GM23338 (cell line): ENCODE measurements around the gene TCERG1L. TPM values are rescaled to one million over a fixed set of nuclear protein-coding genes. Genes with fewer than 3 reads are reported as not detected.

Experiments used
- ATAC-seq: fragments of 200-7000 bp; cut with Tn5 transposase; 3 replicates; pipeline ENCODE4 v1.9.1; 2020
- DNase-seq: peaks from one replicate; pipeline ENCODE4 v3.0.0-alpha.2; 2015; ENCODE audit warnings: low spot score
- H2AFZ ChIP-seq: fragments of 200-600 bp; sonication (generic); 2 replicates; pipeline ENCODE4 v1.8.0; 2016; ENCODE audit warnings: antibody characterized with exemption, mild to moderate bottlenecking, moderate library complexity
- H3F3A ChIP-seq: fragments of 200-600 bp; sonication (generic); replicated peaks from 2 replicates; pipeline ENCODE4 v1.8.0; 2017; ENCODE audit warnings: antibody characterized with exemption, mixed run types, low read depth
- H3K27ac ChIP-seq: fragments of 200-600 bp; sonication (generic); 2 replicates; pipeline ENCODE4 v1.6.1; 2016; ENCODE audit warnings: low read depth
- H3K27me3 ChIP-seq: fragments of 200-600 bp; sonication (generic); 2 replicates; pipeline ENCODE4 v1.8.0; 2016; ENCODE audit warnings: mild to moderate bottlenecking, mixed run types, moderate library complexity; ENCODE audit not compliant: insufficient read depth
- H3K36me3 ChIP-seq: fragments of 200-600 bp; sonication (generic); 2 replicates; pipeline ENCODE4 v1.8.0; 2016; ENCODE audit warnings: mild to moderate bottlenecking; ENCODE audit not compliant: insufficient read depth
- H3K4me1 ChIP-seq: fragments of 200-600 bp; sonication (generic); 2 replicates; pipeline ENCODE4 v1.8.0; 2016; ENCODE audit warnings: mild to moderate bottlenecking, moderate library complexity; ENCODE audit not compliant: insufficient read depth
- H3K4me2 ChIP-seq: fragments of 200-600 bp; sonication (generic); 2 replicates; pipeline ENCODE4 v1.7.1; 2017; ENCODE audit warnings: mixed run types
- H3K4me3 ChIP-seq: fragments of 200-600 bp; sonication (generic); 2 replicates; pipeline ENCODE4 v1.6.1; 2016; ENCODE audit warnings: mixed run types
- H3K79me2 ChIP-seq: fragments of 200-600 bp; sonication (generic); replicated peaks from 2 replicates; pipeline ENCODE4 v1.8.0; 2017; ENCODE audit warnings: mild to moderate bottlenecking; ENCODE audit not compliant: insufficient read depth
- H3K9me2 ChIP-seq: fragments of 200-600 bp; sonication (generic); 2 replicates; pipeline ENCODE4 v1.8.0; 2017; ENCODE audit not compliant: insufficient read depth
- H4K20me1 ChIP-seq: fragments of 200-600 bp; sonication (generic); replicated peaks from 2 replicates; pipeline ENCODE4 v1.8.0; 2017; ENCODE audit warnings: mild to moderate bottlenecking; ENCODE audit not compliant: insufficient read depth
- H3K27ac Mint-ChIP-seq: 2 replicates; pipeline ENCODE4 v1.8.0; 2020; ENCODE audit warnings: inconsistent platforms, mild to moderate bottlenecking, moderate library complexity, mixed read lengths
- H3K27me3 Mint-ChIP-seq: 3 replicates; pipeline ENCODE4 v1.8.0; 2022; ENCODE audit warnings: low read depth, mild to moderate bottlenecking, moderate library complexity, mixed read lengths, inconsistent platforms; ENCODE audit not compliant: insufficient read depth, poor library complexity
- H3K36me3 Mint-ChIP-seq: 3 replicates; pipeline ENCODE4 v1.8.0; 2021; ENCODE audit warnings: low read depth, mild to moderate bottlenecking, inconsistent platforms, moderate library complexity, mixed read lengths
- H3K4me1 Mint-ChIP-seq: 3 replicates; pipeline ENCODE4 v1.8.0; 2020; ENCODE audit warnings: mild to moderate bottlenecking, inconsistent platforms, mixed read lengths
- H3K4me3 Mint-ChIP-seq: 3 replicates; pipeline ENCODE4 v1.8.0; 2021; ENCODE audit warnings: moderate library complexity, mild to moderate bottlenecking, inconsistent platforms, mixed read lengths
- H3K9me3 Mint-ChIP-seq: 3 replicates; pipeline ENCODE4 v1.8.0; 2020; ENCODE audit warnings: moderate library complexity, mild to moderate bottlenecking, inconsistent platforms, mixed read lengths
- CREB1 ChIP-seq: fragments of 250-450 bp; sonication (Bioruptor Pico); IDR thresholded peaks from 2 replicates; pipeline ENCODE4 v1.5.0; 2020; ENCODE audit warnings: low read depth, mild to moderate bottlenecking, moderate library complexity
- CTCF ChIP-seq, 2 experiments: fragments of 200-600 bp in 1 of 2; sonication (generic) in 1 of 2; conservative IDR thresholded peaks; 2 replicates each; pipeline versions ENCODE4 v1.5.1 to v1.6.1; 2016 to 2017; ENCODE audit warnings: antibody characterized with exemption in 2 of 2, low read depth in 2 of 2, mild to moderate bottlenecking in 2 of 2, moderate library complexity in 1 of 2
- ETS1 ChIP-seq: IDR thresholded peaks from 2 replicates; pipeline ENCODE4 v1.6.1; 2016; ENCODE audit warnings: antibody characterized with exemption
- EZH2 ChIP-seq: fragments of 200-600 bp; sonication (generic); IDR thresholded peaks from one replicate; pipeline ENCODE4 v1.8.0; 2017; ENCODE audit warnings: antibody characterized with exemption, mild to moderate bottlenecking, low read depth; ENCODE audit not compliant: unreplicated experiment
- EZH2phosphoT487 ChIP-seq: fragments of 200-600 bp; sonication (generic); IDR thresholded peaks from one replicate; pipeline ENCODE4 v1.8.1; 2018; ENCODE audit warnings: antibody characterized with exemption; ENCODE audit not compliant: unreplicated experiment
- JUNB ChIP-seq: IDR thresholded peaks from one replicate; pipeline ENCODE4 v1.6.1; 2016; ENCODE audit warnings: antibody characterized with exemption; ENCODE audit not compliant: unreplicated experiment
- NANOG ChIP-seq: IDR thresholded peaks from 2 replicates; pipeline ENCODE4 v1.6.1; 2016; ENCODE audit warnings: antibody characterized with exemption, borderline replicate concordance
- POLR2AphosphoS5 ChIP-seq: IDR thresholded peaks from 2 replicates; pipeline ENCODE4 v1.6.1; 2016; ENCODE audit warnings: antibody characterized with exemption, low read depth
- REST ChIP-seq: IDR thresholded peaks from one replicate; pipeline ENCODE4 v1.6.1; 2018; ENCODE audit warnings: antibody characterized with exemption; ENCODE audit not compliant: unreplicated experiment
- STAT1 ChIP-seq: IDR thresholded peaks from one replicate; pipeline ENCODE4 v1.6.1; 2016; ENCODE audit warnings: antibody characterized with exemption; ENCODE audit not compliant: unreplicated experiment
- ZNF114 ChIP-seq: fragments of 250-450 bp; sonication (Bioruptor Pico); IDR thresholded peaks from 2 replicates; pipeline ENCODE4 v1.5.0; 2020; ENCODE audit warnings: mild to moderate bottlenecking, moderate library complexity
- ZNF331 ChIP-seq: fragments of 250-450 bp; sonication (Bioruptor Pico); IDR thresholded peaks from 2 replicates; pipeline ENCODE4 v1.5.0; 2020; ENCODE audit warnings: low read depth, mild to moderate bottlenecking, moderate library complexity
- polyA plus RNA-seq: library from polyadenylated mRNA; unstranded; fragments of >200 nt; fragmentation: Nextera tagmentation; extraction: Ambion mirVana; gene quantifications from 2 replicates; pipeline ENCODE4 v1.2.1, GENCODE V29; 2016
- total RNA-seq: library from RNA; depleted of rRNA; stranded (reverse); fragments of >200 nt; shearing (Covaris generic); gene quantifications from 2 replicates; pipeline ENCODE4 v1.2.3, GENCODE V29; 2014

TCERG1L gene
- total and polyA plus RNA-seq, 2 experiments from 2014 or later = 3.9 to 5.5 TPM

GRCh38 chr10:131231965-131232541 lies 79.5 kb downstream of the TCERG1L start:
- H3K79me2 ChIP-seq = no peaks in the 10 kb centered on the region
- H3K4me3 ChIP-seq = no peak overlapping the region
- DNase-seq (no peak), ATAC-seq (no peak)
- H2AFZ ChIP-seq = no peak overlapping the region
- no peak overlapping the region for H3K27ac ChIP-seq
- Mint-ChIP-seq H3K4me3 (no peak overlapping the region), H3K27me3 (peaks cover 11% of the 10 kb centered on the region), H3K36me3 (peaks cover 24% of the 10 kb centered on the region), H3K9me3 (peaks cover 87% of the 10 kb centered on the region), H3K27ac (no peak overlapping the region), H3K4me1 (no peaks in the 10 kb centered on the region)
- H3K27me3 ChIP-seq = no peaks in the 10 kb centered on the region
- H3K4me1 ChIP-seq = no peaks in the 10 kb centered on the region
- H3K4me2 ChIP-seq = no peak overlapping the region
- no peaks in the 10 kb centered on the region for H4K20me1 ChIP-seq
- H3K36me3 ChIP-seq = no peaks in the 10 kb centered on the region; the same call in 1 of the 2 replicates
- no peaks in the 10 kb centered on the region for H3K9me2 ChIP-seq
- H3F3A ChIP-seq = no peaks in the 10 kb centered on the region
- TF ChIP-seq CREB1 (CRISPR knock-in tag) (no peak), REST (no peak), EZH2 (no peak), JUNB (no peak), POLR2AphosphoS5 (no peak), EZH2phosphoT487 (no peak), NANOG (no peak), STAT1 (no peak), ETS1 (no peak), ZNF331 (CRISPR knock-in tag) (no peak), ZNF114 (no peak)

- DNase-seq (no peak), ATAC-seq (no peak)
- H3K4me1 ChIP-seq = no peaks in the 10 kb centered on the region
- no peaks in the 10 kb centered on the region for H3K4me1 Mint-ChIP-seq
- H3K9me2 ChIP-seq = no peaks in the 10 kb centered on the region
- H3K79me2 ChIP-seq = no peaks in the 10 kb centered on the region
- H3K27me3 Mint-ChIP-seq = peaks cover 9% of the 10 kb centered on the region
- H3F3A ChIP-seq = no peaks in the 10 kb centered on the region
- H3K36me3 ChIP-seq = no peaks in the 10 kb centered on the region; the same call in 1 of the 2 replicates
- no peak overlapping the region for H2AFZ ChIP-seq
- no peak overlapping the region for H3K4me3 Mint-ChIP-seq
- H3K9me3 Mint-ChIP-seq = peaks cover 85% of the 10 kb centered on the region
- peaks cover 19% of the 10 kb centered on the region for H3K36me3 Mint-ChIP-seq
- H3K4me2 ChIP-seq = no peak overlapping the region
- no peak overlapping the region for H3K4me3 ChIP-seq
- H4K20me1 ChIP-seq = no peaks in the 10 kb centered on the region
- no peak overlapping the region for H3K27ac ChIP-seq
- H3K27ac Mint-ChIP-seq = no peak overlapping the region
- no peaks in the 10 kb centered on the region for H3K27me3 ChIP-seq
- TF ChIP-seq CTCF (conservative IDR thresholded peaks at IDR 0.05; ENCODE audit: low read depth in 2 of 2) (no peak), JUNB (no peak), CREB1 (CRISPR knock-in tag) (no peak), ETS1 (no peak)
Measured at GRCh38 chr10:131231323-131231964, 80.1 kb downstream of the TCERG1L start.
